Stimulated activated memory B cell treated with anti-CD40 and anti-IgM and Interleukin-4, amounts not matched to agents 10 μg/mL and 1 μg/mL and 100 μg/mL, for 72 hours (primary cell): ENCODE measurements around the gene TGOLN2.

Experiments
- ATAC-seq: fragments of 150-1000 bp; cut with Tn5 transposase; 2 replicates; pipeline ENCODE4 v1.10.0; 2021
- H3K27ac Mint-ChIP-seq: one replicate; pipeline ENCODE4 v1.8.0; 2022; ENCODE audit warnings: mild to moderate bottlenecking, mixed read lengths
- H3K27me3 Mint-ChIP-seq: one replicate; pipeline ENCODE4 v1.8.0; 2022; ENCODE audit warnings: mixed read lengths
- H3K36me3 Mint-ChIP-seq: one replicate; pipeline ENCODE4 v1.8.0; 2022; ENCODE audit warnings: mixed read lengths
- H3K4me1 Mint-ChIP-seq: one replicate; pipeline ENCODE4 v1.8.0; 2022; ENCODE audit warnings: mixed read lengths
- H3K4me3 Mint-ChIP-seq: one replicate; pipeline ENCODE4 v1.8.0; 2022; ENCODE audit warnings: mild to moderate bottlenecking, moderate library complexity, mixed read lengths
- H3K9me3 Mint-ChIP-seq: one replicate; pipeline ENCODE4 v1.8.0; 2022; ENCODE audit warnings: mixed read lengths

TGOLN2 gene

DNA sequence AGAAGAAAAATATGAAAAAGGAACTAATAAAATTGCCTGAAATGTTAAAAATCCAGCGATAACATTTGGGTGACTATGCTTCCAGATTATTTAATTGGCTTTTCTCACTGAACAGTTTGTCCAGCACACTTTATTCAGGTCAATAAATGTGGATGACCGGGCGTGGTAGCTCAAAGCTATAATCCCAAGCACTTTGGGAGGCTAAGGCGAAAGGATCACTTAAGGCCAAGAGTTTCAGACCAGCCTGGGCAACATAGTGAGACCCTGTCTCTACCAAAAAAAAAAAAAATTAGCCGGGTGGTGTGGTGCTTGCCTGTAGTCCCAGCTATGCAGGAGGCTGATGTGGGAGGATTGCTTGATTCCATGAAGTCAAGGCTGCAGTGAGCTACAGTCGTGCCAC, 55.4 kb downstream of the TGOLN2 start:
- no peak overlapping the region for H3K27ac Mint-ChIP-seq
- no peaks in the 10 kb centered on the region for H3K9me3 Mint-ChIP-seq
- ATAC-seq: no peak
- H3K36me3 Mint-ChIP-seq: no peaks in the 10 kb centered on the region
- no peaks in the 10 kb centered on the region for H3K4me1 Mint-ChIP-seq
- H3K27me3 Mint-ChIP-seq: peaks cover 67% of the 10 kb centered on the region
- H3K4me3 Mint-ChIP-seq: no peak overlapping the region

GRCh38 chr2:85269959-85270358, 57.8 kb downstream of the TGOLN2 start:
- ATAC-seq: no peak
- H3K27me3 Mint-ChIP-seq: peaks cover 56% of the 10 kb centered on the region
- no peak overlapping the region for H3K4me3 Mint-ChIP-seq
- no peak overlapping the region for H3K27ac Mint-ChIP-seq
- no peaks in the 10 kb centered on the region for H3K36me3 Mint-ChIP-seq
- no peaks in the 10 kb centered on the region for H3K4me1 Mint-ChIP-seq
- no peaks in the 10 kb centered on the region for H3K9me3 Mint-ChIP-seq
